Natural killer cell treated with Interleukin-12 subunit alpha and Interleukin-12 subunit beta and Interleukin-15 and Interleukin-18, amount 100 ng/mL, for 72 hours (primary cell): ENCODE measurements around the gene CPNE4. TPM values are rescaled to one million over a fixed set of nuclear protein-coding genes. Genes with fewer than 3 reads are reported as not detected.

Source experiments
- ATAC-seq, 2 donors: fragments of 150-1000 bp; cut with Tn5 transposase in 1 of 2; sonication (Bioruptor Pico), chemical (Tn5 transposase) in 1 of 2; 2 replicates each; pipeline ENCODE4 v1.10.0; 2021
- DNase-seq: peaks from one replicate; pipeline ENCODE4 v3.0.0; 2022; ENCODE audit warnings: low spot score
- H3K27ac Mint-ChIP-seq, 2 donors: 1 replicate in 1 of 2; 2 replicates in 1 of 2; pipeline ENCODE4 v1.8.0; 2022; ENCODE audit warnings: mixed read lengths in 2 of 2, mild to moderate bottlenecking in 1 of 2, moderate library complexity in 1 of 2
- H3K27me3 Mint-ChIP-seq, 2 donors: 1 replicate in 1 of 2; 2 replicates in 1 of 2; pipeline ENCODE4 v1.8.0; 2022; ENCODE audit warnings: mixed read lengths in 2 of 2
- H3K36me3 Mint-ChIP-seq: one replicate; pipeline ENCODE4 v1.8.0; 2022; ENCODE audit warnings: mixed read lengths
- H3K4me1 Mint-ChIP-seq, 2 donors: 1 replicate in 1 of 2; 2 replicates in 1 of 2; pipeline ENCODE4 v1.8.0; 2022; ENCODE audit warnings: low read depth in 2 of 2, mixed read lengths in 2 of 2, mild to moderate bottlenecking in 1 of 2
- H3K4me3 Mint-ChIP-seq: one replicate; pipeline ENCODE4 v1.8.0; 2022; ENCODE audit warnings: mixed read lengths
- H3K9me3 Mint-ChIP-seq: 2 replicates; pipeline ENCODE4 v1.8.0; 2022; ENCODE audit warnings: mixed read lengths
- total RNA-seq, 2 donors: library from RNA; stranded (reverse); gene quantifications; one replicate each; pipeline ENCODE4 v1.2.3, GENCODE V29; 2022

Gene CPNE4
- total RNA-seq, 2 donors from 2014 or later: not detected

DNA sequence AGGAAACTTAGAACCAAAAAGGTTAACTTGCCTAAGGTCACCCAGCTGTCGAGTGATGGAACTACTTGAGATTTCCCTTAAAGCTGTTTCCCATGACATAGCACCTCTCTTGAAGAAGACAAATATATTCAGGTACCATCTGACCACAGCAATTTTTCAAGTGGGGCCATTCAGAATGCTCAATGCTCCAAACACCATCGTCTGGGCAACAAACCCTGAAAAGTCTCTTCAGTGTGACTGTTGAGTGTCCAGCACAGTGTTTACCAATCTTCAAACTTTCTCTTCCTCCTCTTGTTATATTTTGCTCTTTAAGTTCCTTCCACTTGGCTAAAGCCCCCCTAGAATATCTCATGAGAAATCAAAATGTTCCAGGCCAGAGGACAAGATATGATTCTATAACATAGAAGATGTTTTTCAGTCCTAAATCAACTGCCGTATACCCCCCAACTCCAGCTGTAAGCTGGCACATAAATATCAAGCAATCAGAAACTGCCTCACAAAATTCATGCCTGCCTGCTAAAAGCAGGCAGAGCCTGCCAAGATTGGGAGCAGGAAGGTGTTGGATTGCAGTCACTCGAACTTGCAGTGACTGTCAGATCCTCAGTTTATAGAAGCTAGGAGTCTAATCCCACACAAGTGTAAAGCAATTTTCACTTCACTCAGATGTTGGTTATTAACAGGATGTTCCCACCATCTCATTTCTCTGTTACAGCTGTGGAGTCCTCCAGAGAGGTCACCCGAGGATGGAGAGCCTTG is 301.6 kb downstream of the CPNE4 start:
- no peak for ATAC-seq
- no peaks in the 10 kb centered on the region for H3K4me1 Mint-ChIP-seq
- DNase-seq: no peak

DNA sequence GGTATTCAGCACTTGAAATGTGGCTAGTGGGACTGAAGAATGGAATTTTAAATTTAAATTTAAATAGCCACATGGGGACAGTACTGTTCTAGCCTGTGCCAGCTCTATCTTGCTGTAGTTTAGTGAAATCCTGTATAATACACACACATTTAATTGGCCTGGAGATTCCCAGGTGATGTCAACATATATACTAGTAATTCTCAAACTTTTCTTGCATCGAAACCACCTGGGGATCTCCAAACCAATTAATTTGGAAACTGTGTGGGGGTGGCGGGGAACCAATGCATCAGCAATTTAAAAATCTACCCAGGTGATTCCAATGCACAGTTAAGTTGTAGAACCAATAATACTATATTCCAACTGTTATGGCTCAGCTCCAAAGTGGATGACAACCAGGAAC is 303.1 kb downstream of the CPNE4 start:
- no peak for DNase-seq
- Mint-ChIP-seq H3K9me3 (no peaks in the 10 kb centered on the region), H3K27ac (no peak overlapping the region), H3K4me3 (no peak overlapping the region), H3K4me1 (no peaks in the 10 kb centered on the region), H3K36me3 (no peaks in the 10 kb centered on the region), H3K27me3 (no peaks in the 10 kb centered on the region)
- peak; percentile 11 to 43 for ATAC-seq

More for the DNA sequence above, 301.6 kb downstream of the CPNE4 start:
- H3K4me3 Mint-ChIP-seq: no peak overlapping the region
- H3K27me3 Mint-ChIP-seq: peaks cover 0 to 4% of the 10 kb centered on the region in 2 donors
- H3K9me3 Mint-ChIP-seq: no peaks in the 10 kb centered on the region
- no peaks in the 10 kb centered on the region for H3K36me3 Mint-ChIP-seq
- H3K27ac Mint-ChIP-seq: no peak overlapping the region

DNA sequence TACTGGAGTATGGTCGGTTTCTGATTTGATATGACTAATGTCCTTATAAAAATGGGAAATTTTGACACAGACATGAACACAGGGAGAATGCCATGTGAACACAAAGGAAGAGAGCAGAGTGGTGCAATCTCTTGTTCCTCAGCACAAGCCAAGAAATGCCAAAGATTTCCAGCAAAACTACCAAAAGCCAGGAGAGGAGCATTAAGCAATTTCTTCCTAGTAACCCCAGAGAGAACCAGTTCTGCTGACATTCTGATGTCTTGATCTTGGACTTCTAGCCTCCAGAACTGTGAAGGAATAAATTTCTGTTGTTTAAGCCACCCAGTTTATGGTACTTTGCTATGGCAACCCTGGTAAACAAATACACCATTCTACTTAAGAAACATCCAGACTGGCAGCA is 304.2 kb downstream of the CPNE4 start:
- no peaks in the 10 kb centered on the region for H3K36me3 Mint-ChIP-seq
- no peak for ATAC-seq
- no peak overlapping the region for H3K4me3 Mint-ChIP-seq

DNA sequence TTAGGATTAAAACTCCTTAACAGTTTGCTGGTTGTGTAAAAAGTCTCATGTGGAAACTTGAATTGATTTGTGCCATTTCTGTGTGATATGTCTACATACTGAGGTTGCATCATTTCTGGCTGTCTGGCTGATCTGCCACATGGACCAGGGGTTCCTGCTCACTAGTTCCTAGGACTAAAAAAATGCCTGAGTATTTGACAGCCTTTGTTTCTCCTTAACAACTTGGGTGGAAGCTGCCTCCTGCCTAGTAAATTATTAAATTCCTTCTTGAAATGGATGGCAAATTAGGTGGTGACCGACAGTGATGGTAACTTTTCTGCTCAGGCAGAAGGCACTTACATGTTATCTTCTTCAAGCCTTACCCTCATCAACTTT is 305.2 kb downstream of the CPNE4 start:
- ATAC-seq (no peak), DNase-seq (no peak)
- no peak overlapping the region for H3K4me3 Mint-ChIP-seq
- no peaks in the 10 kb centered on the region for H3K4me1 Mint-ChIP-seq
- H3K9me3 Mint-ChIP-seq: no peaks in the 10 kb centered on the region
- no peak overlapping the region for H3K27ac Mint-ChIP-seq
- H3K27me3 Mint-ChIP-seq: peaks cover 0 to 3% of the 10 kb centered on the region in 2 donors
- no peaks in the 10 kb centered on the region for H3K36me3 Mint-ChIP-seq

More for the DNA sequence above, 304.2 kb downstream of the CPNE4 start:
- DNase-seq: no peak
- no peaks in the 10 kb centered on the region for H3K27me3 Mint-ChIP-seq
- no peak overlapping the region for H3K27ac Mint-ChIP-seq
- no peaks in the 10 kb centered on the region for H3K4me1 Mint-ChIP-seq
- H3K9me3 Mint-ChIP-seq: no peaks in the 10 kb centered on the region

DNA sequence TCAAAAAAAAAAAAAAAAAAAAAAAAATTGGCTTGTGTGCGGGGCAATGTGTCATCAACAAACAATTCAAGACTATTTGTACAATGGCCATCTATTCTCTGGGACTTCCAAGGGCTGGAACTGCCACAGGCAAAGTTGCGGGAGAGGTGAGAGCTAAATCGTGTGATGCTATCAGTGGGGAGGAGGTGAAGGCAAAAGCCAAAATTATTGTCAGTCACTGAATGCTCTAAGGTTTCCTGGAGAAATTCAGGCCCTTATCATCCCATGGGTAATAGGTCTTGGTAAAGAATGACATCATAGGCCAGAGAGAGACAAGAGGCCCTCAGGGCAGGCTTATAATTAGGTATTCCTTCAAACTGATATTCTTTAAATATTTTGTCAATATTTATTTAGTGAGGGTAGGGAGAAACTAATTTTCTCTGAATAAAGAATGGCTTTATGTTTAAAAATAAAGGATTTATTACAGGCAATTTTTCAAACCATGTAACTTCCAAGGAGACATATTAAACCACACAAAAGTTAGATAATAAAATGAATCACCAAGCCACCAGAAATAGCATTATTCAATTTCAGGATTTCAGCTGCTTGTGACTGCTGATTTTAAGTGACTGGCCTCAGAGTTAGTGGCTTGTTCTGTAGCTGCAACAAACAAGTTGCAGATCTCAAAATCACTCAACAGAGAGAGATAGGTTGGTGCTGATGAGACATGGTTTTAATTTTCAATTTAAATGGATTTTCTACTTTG is 305.7 kb downstream of the CPNE4 start:
- Mint-ChIP-seq H3K36me3 (no peaks in the 10 kb centered on the region), H3K4me1 (no peaks in the 10 kb centered on the region), H3K9me3 (no peaks in the 10 kb centered on the region), H3K4me3 (no peak overlapping the region), H3K27ac (no peak overlapping the region), H3K27me3 (peaks cover 0 to 3% of the 10 kb centered on the region in 2 donors)
- DNase-seq (no peak), ATAC-seq (no peak)

DNA sequence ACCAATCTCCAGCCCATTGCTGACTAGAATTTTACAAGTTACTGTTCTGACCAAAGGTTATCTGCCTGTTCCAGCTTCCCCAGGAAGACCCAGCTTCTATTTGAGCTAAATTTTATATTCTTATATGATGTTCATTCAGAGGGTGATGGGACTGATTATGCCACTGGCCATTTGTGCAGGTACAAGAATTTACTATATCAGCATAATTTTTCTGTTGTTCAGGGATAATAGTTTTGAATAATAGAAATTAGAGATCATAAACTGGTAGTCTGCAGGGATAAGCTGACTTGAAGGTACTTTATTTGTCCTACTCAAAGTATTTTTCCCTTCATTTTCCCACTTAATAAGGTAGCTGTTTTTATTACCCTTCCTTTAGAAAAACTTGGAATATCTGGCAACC is 309.4 kb downstream of the CPNE4 start:
- no peak for ATAC-seq
- no peak overlapping the region for H3K4me3 Mint-ChIP-seq
- no peaks in the 10 kb centered on the region for H3K9me3 Mint-ChIP-seq
- no peak overlapping the region for H3K27ac Mint-ChIP-seq
- peaks cover 11 to 14% of the 10 kb centered on the region in 2 donors for H3K27me3 Mint-ChIP-seq
- H3K36me3 Mint-ChIP-seq: no peaks in the 10 kb centered on the region
- H3K4me1 Mint-ChIP-seq: no peaks in the 10 kb centered on the region
- no peak for DNase-seq

DNA sequence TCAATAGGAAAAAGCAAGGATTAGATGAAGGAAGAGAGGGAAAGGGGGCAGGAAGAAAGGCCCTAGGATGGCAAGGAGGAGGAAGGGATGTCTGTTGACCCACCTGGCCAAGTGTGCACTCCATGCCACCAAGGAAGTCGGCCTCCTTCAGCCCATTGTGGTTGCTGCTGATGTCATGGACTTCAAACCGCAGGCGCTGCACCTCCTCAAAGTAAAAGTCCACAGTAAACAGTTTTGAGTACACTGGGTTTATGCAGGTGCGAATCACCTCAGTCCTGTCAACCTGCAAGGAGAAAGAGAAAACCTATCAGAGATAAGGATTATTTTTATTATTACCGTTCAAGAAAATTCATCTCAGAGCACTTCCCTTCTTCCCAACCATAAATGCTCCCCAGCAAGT is 311.5 kb downstream of the CPNE4 start:
- peaks cover 0 to under 1% of the 10 kb centered on the region in 2 donors for H3K4me1 Mint-ChIP-seq
- ATAC-seq (no peak), DNase-seq (no peak)
- H3K27ac Mint-ChIP-seq: no peak overlapping the region
- peaks cover 12 to 14% of the 10 kb centered on the region in 2 donors for H3K27me3 Mint-ChIP-seq
- H3K4me3 Mint-ChIP-seq: no peak overlapping the region
- H3K36me3 Mint-ChIP-seq: no peaks in the 10 kb centered on the region
- H3K9me3 Mint-ChIP-seq: no peaks in the 10 kb centered on the region

DNA sequence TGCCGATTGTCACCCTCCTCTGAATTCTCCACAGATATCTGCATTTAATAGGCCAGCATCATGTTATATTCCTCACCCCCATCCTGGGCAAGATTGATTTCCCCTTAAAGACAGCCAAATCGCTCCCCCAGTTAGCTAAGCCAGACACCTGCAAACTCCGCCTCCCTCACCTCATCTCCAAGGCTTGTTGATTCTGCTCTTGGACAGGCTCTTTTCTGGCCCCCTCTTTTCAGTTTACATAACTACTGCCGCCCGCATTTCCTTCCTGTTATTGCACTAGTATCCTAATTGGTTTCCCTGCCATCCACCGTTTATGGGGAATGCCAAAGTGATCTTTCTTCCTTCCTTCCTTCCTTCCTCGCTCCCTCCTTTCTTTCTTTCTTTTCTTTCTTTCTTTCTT is 317.3 kb downstream of the CPNE4 start:
- Mint-ChIP-seq H3K4me3 (peak overlapping the region; percentile 39), H3K9me3 (no peaks in the 10 kb centered on the region), H3K36me3 (no peaks in the 10 kb centered on the region), H3K27me3 (peaks cover 8 to 15% of the 10 kb centered on the region in 2 donors), H3K27ac (peak overlapping the region in 1 of 2 donors; percentile 51), H3K4me1 (peaks cover 21 to 25% of the 10 kb centered on the region in 2 donors)
- DNase-seq (no peak), ATAC-seq (no peak)

DNA sequence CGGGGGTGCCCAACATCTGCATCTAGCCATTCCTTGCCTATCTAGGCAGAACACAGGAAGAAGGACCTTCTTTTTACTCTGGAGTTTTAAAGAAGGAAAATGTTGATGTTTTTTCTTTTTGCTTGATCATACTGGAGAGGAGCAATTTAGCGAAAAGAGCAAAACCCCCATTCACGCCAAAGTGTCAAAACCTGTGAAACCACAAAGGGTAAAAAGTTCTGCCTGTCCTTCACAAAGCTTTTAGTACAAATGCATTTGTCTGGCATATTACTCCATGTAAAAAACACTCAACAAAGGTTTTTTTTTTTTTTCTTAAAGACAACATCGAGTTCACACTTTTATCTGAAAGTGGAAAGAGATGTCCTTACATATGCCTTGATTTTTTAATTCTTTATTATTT is 317.9 kb downstream of the CPNE4 start:
- Mint-ChIP-seq H3K9me3 (no peaks in the 10 kb centered on the region), H3K27ac (no peak overlapping the region), H3K4me3 (peak overlapping the region; percentile 40), H3K4me1 (peaks cover 21 to 25% of the 10 kb centered on the region in 2 donors), H3K36me3 (no peaks in the 10 kb centered on the region), H3K27me3 (peaks cover 8 to 13% of the 10 kb centered on the region in 2 donors)
- ATAC-seq (no peak), DNase-seq (no peak)

DNA sequence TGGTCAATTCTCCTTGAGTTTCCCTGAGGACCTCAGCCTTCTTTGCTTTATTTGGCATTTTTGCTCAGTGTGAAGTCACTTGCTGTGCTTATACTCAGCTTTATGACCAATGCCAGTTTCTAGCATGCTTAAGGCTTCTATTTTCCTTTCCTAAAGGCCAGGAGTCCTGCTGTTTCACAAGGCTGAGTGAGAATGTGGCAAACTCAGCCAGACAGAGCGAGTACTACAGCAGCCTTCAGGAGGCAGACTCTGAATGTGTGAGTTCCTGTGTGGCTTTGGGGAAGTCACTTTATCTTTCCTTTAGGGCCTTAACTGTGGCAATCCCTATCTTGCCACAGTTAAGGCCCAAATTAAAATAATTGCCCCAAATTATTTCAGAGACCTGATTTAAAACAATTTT is 318.8 kb downstream of the CPNE4 start:
- no peaks in the 10 kb centered on the region for H3K36me3 Mint-ChIP-seq
- H3K4me1 Mint-ChIP-seq: peaks cover 21 to 25% of the 10 kb centered on the region in 2 donors
- H3K27ac Mint-ChIP-seq: no peak overlapping the region
- H3K9me3 Mint-ChIP-seq: no peaks in the 10 kb centered on the region
- ATAC-seq (peak; percentile 67 to 81), DNase-seq (no peak)
- H3K27me3 Mint-ChIP-seq: peaks cover 5 to 13% of the 10 kb centered on the region in 2 donors
- H3K4me3 Mint-ChIP-seq: no peak overlapping the region

DNA sequence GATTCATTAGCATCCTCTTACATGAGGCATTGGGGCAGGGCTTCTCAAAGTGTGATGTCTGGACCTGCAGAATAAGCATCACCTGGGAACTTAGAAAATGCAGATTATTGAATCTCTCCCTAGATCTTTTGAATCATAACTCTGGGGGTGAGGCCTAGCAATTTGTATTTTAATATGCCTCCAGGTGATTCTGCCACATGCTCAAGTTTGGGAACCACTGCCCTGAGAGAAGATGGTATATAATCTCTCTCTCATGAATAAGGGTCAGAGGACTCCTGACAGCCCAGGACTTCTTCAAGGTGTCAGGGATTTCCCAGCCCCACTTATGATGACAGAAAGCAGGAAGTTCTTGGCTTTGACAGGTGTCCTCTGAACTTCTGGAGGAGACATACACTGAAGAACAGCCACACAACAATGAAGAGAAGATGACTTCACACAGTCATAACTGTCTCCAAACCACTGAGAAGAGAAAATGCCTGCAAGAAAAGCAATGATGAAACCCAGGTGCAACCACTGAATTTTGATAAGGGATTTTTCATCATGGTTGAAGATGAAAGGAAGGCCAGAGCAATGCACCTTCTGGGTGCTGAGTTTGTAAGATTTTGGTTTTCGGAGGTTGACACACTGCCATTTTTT is 320.1 kb downstream of the CPNE4 start:
- peaks cover 0 to 9% of the 10 kb centered on the region in 2 donors for H3K27me3 Mint-ChIP-seq
- no peaks in the 10 kb centered on the region for H3K36me3 Mint-ChIP-seq
- ATAC-seq (no peak), DNase-seq (no peak)
- no peaks in the 10 kb centered on the region for H3K9me3 Mint-ChIP-seq
- H3K4me1 Mint-ChIP-seq: peaks cover 21 to 25% of the 10 kb centered on the region in 2 donors
- H3K27ac Mint-ChIP-seq: no peak overlapping the region
- H3K4me3 Mint-ChIP-seq: no peak overlapping the region

DNA sequence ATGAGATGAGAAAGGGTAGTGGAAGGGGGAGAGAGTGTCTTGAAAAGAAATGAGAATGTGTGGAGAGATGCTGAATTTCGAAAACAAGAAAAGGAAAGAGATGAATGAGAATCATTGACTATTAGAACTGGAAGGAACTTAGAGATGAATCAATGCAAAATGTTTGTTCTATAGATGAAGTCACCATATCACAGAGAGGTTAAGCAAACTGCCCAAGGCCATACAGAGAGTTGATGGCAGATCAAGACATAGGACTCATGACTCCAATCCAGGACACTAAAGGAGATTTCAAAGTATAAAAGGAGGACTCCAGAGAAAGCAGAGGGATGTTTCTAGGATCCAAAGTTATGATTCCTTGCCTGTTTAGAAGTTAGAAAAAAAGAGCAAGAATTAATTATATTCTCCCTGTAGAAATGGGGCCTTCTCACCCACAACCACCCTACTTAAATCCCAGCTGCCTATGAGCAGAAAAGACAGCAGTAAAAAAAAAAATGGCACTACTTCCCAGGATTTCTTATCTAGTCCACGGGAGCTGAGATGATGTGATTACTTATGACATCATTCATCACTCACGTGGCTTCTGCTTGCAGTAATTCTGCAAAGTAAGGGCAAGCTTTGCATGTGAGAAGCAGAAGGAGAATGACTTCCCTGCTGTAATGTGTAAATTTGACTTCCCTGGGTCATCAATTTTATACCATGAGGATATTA is 321.2 kb downstream of the CPNE4 start:
- H3K27me3 Mint-ChIP-seq: peaks cover 0 to 9% of the 10 kb centered on the region in 2 donors
- H3K4me1 Mint-ChIP-seq: peaks cover 21 to 25% of the 10 kb centered on the region in 2 donors
- H3K27ac Mint-ChIP-seq: no peak overlapping the region

DNA sequence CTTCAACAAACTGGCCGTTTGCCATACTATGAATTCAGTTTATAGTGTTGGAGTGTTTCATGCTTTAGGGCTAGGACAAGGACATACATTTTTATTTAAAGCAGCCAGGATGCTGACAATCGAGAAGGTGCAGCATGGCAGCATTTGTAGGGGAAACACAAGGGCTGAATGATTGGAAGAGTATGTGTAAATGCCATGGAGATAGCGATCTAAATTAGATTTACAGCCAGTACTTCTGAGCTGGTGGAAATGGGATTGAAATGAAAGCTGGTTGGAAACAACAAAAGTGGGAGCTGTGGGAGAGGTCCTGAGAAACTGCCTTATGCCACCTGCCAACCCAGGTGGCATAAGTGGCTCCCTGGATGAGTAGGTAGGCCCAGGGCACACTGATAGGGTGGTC is 322.2 kb downstream of the CPNE4 start:
- Mint-ChIP-seq H3K36me3 (no peaks in the 10 kb centered on the region), H3K9me3 (no peaks in the 10 kb centered on the region), H3K4me3 (no peak overlapping the region), H3K27ac (no peak overlapping the region), H3K27me3 (peaks cover 9 to 11% of the 10 kb centered on the region in 2 donors), H3K4me1 (peaks cover 18 to 19% of the 10 kb centered on the region in 2 donors)
- ATAC-seq: no peak
- DNase-seq: no peak

More for the DNA sequence above, 321.2 kb downstream of the CPNE4 start:
- Mint-ChIP-seq H3K36me3 (no peaks in the 10 kb centered on the region), H3K4me3 (no peak overlapping the region), H3K9me3 (no peaks in the 10 kb centered on the region)
- ATAC-seq: no peak
- DNase-seq: no peak
